HG02885 (cell line): ENCODE results near the gene HOXA1.
A peak's percentile ranks its signal among the peaks of the same experiment; 100 is the strongest.

Experiments used
- ATAC-seq: cut with Tn5 transposase; IDR thresholded peaks from one replicate; pipeline ENCODE4 v1.9.1; 2021; ENCODE audit warnings: mild to moderate bottlenecking; ENCODE audit not compliant: unreplicated experiment, poor library complexity

Gene HOXA1

GRCh38 chr7:27132978-27133377 is 37.2 kb upstream of the HOXA1 start:
- ATAC-seq: no peak

DNA sequence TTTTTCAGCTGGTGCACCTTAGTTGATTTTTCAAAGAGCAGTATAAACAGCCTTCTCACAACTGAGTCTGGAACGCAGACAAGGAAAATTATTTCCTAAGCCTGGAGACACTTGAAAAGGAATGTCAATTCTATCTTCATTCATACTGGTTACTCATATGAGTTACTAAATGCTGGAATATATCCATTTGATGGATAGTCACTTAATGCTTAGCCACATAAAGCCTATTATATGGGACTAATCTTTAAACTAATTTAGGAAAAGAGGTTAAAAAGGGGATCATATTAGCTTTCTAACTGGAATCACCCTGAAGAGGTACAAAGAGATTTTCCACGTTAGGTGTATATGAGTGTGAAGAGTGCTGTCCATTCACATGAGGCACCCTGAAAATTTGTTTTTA is 36.4 kb upstream of the HOXA1 start:
- ATAC-seq: no peak

DNA sequence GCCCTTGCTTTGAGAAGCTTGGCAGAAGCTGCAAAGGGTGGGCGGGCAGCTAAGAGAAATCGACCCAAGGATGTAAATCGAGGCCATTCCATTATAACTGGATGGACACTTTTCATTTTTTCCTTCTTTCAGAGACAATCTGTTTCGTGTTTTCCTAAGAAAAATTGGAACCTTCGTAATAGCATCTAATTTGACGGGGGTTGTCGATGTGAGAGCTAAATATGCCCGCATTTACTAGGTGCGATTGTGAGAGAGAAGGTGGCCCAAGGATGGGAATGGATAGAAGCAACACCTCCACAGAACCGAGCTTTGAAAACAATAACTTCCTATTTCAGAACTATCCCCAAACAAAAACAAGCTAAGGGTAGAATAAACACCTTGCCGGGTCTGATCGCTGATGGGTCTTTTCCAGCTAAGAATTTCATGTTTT is 35.6 kb upstream of the HOXA1 start:
- ATAC-seq: no peak

- ATAC-seq: peak; percentile 71
Observed at GRCh38 chr7:27130540-27131389, 35.0 kb upstream of the HOXA1 start, which contains the start of gene HOXA4. Gene HOXA4 (minus strand): TSS chr7:27130757. CDS start chr7:27130733, 24 bp downstream.

DNA sequence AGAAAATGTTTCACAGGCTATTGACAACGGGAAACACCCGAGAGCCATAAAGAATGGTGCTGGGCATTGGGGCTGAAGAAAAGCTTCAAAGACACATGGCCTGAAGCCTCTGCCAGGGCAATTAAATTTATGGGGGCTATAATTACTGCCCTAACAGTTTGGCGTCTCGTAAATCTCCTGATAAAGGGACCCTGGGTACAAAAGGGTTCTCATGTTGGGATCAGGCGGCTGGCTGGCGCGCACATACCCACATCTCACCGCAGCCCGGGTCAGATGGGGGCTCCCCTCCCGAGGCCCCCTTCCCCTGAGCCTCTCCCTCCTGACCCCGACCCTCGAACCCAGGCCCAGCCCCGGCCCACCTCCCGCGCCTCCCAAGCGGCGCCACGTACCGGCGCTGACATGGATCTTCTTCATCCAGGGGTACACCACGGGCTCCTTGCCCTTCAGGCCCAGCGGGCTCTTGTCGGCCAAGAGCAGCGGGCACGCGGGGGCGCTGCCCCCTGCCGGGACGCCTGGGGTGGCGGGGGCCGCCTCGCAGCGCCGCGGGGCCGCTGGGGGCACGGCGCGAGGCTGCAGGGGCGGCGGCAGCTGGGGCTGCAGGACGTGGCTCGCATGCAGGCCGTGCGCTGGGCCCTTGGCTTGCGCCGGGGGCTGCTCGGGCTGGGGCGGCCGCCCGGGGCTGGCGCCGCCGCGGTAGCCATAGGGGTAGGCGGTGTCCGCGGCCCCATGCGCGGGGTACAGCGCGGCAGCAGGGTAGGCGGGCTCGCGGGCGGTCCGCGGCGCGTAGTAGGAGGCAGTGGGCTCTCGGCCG is 34.1 kb upstream of the HOXA1 start:
- ATAC-seq: peak; percentile 23

GRCh38 chr7:27128776-27129728 is 33.3 kb upstream of the HOXA1 start:
- ATAC-seq: no peak

DNA sequence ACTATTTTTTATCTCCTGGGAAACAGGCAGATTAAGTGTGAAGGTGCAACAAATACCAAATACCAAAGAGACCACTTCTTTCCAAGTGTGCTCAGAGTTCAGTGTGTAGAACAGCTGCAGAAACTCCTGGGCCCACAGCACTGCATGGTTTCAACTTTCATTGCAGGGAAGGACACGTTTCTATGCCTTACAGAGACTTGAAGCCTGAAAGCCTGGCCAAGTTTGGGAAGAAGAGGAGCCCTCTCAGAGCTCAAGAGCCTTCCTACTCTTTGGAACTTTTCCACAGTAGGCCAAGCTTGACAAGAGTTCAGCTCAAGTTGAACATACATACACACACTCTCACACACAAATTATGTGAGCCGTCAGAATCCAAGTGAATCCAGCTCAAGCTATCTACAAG is 32.2 kb upstream of the HOXA1 start:
- ATAC-seq: no peak

DNA sequence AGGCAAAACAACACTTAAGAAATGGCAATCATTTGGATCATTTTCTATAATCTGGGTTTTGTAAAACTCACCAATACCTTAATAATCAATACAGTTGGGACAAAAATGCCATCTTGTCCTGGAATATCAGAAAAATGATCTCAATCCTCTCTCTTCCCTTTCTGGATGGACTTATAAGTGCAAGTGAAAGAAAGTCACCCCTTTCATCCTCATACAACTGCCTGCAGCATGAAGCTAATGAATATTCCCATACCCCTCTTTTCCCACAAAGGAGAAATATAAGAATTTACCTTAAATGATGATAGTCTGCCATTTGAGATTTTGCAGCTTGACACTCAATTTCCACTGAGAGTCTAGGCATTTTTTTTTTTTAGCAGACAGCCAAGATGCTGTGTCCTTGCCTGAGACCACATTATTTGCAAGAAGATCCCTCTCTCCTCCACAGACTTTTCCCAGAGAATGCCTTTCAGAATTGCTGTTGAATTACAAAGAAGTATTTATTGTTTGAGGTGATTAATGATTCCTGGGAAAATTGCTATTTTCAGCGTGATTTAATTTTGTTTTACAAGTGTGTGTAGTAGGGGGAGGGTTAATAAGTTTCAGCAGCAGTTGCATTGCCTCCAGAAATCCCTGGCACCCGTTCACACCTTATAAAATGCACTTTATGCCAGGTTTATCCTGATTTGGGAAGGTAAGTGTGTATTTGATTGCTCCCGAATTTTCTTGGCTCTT is 31.0 kb upstream of the HOXA1 start:
- ATAC-seq: no peak

DNA sequence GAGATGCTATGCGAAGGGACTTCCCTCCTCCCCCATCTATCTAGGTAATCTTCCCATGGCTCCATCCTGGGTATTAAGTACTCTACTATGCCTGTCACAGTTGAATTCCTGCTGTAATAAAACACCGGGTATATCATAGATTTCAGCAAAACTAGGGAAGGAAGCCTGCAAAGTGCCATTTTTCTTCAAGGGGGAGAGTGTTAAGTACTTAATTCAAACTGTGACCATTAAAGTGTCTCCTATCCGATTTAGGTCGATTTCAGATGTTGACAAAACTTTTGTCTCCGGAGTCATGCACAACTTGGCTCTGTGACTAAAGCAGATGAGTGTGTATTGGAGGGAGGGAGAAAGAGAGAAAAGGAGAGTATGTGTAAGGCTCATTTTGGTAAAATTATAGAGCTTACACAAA is 30.2 kb upstream of the HOXA1 start:
- ATAC-seq: no peak

- ATAC-seq: no peak
Observed at GRCh38 chr7:27124902-27125689, 29.3 kb upstream of the HOXA1 start.

- ATAC-seq: no peak
Observed at GRCh38 chr7:27124096-27124901, 28.5 kb upstream of the HOXA1 start.

DNA sequence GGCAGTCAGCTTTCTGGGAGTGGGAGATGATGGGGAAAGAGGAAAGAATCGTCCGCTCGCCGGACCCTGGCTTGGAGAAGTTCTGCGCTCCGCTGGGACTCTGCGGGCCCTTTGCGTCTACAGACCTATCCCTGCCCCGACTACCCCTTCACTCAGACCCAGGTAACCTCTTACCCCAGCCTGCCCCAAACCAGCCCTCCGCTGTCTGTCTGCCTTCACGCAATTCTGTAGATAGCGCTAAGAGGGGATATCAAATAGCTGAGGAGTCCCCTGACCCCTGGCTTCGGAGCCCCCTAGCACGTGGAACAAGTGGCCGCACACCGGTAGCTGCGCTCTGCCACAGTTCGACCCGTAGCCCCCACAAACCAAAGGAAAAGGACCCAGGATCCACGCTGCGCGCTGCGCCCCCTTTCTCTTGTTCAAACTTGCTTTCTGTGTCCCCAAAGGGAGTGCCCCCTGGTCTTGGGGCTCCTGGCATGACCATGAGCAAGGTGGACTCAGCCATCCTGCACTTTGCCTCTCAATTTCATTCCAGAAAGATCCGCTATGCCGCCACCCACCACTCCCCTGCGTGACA is 27.8 kb upstream of the HOXA1 start:
- ATAC-seq: no peak

GRCh38 chr7:27123007-27123476 is 27.2 kb upstream of the HOXA1 start:
- ATAC-seq: no peak

- no peak for ATAC-seq
Observed at GRCh38 chr7:27122077-27122910, 26.5 kb upstream of the HOXA1 start.

DNA sequence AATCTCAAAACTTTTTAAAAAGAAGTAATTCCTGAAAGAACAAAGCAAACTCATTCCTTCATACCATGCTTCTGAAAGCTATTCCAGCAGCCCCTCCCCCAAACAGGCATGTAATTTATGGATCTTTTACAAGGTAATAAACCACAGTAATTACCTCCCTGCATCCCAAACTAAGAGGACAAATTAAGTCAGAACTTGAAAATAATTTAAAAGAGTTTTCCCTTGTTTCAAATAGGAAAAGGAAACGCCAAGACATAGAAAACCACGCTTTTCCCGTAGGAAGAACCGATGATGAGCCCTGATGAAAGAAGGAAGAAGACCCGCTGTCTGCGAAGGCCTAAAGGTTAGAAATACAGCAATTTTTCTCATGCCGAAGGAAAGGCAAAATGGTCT is 25.9 kb upstream of the HOXA1 start:
- ATAC-seq: no peak

GRCh38 chr7:27119412-27119911 is 23.7 kb upstream of the HOXA1 start:
- ATAC-seq: no peak

DNA sequence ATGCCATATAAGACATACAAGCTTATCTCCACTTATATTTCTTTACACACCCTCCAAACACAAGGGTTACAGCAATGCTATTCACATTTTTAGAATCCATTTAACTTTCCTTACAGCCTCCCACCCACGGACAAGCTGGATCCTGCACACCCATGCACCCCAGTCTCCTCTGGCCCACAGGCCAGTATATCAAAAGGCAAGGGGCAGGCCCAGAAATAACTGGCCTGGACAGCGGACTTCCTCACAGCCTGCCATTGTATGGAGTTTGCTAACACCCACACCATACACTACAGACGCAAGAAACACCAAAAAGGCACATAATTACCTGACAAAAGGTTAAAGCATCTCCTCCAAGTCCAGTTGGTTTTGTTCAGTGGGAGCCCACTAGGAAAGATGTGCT is 22.8 kb upstream of the HOXA1 start:
- no peak for ATAC-seq
